ENCODE measurements around the gene SCT. TPM values are rescaled to one million over a fixed set of nuclear protein-coding genes. Genes with fewer than 3 reads are reported as not detected.

Gene SCT
- total and polyA plus RNA-seq, 2 of the 8 experiments (the other 6 are each of a cell fraction or from before 2014, with no cell fraction given): 1.7 to 2.0 TPM

GRCh38 chr11:673866-674265 lies 46.9 kb upstream of the SCT start:
- no peak for DNase-seq (ENCODE audit: low read depth in 1 of 2, low spot score in 2 of 2)
- no peaks in the 10 kb centered on the region; the same call in 1 of the 2 replicates for H3K79me1 ChIP-seq (ENCODE audit: low read depth, low read length)
- no peaks in the 10 kb centered on the region for H3K23me2 ChIP-seq (ENCODE audit: low read depth, low read length)
- no peaks in the 10 kb centered on the region for H3K4me1 ChIP-seq (replicated peaks in 1 of 4; ENCODE audit: control insufficient read depth in 3 of 4, insufficient read depth in 4 of 4, low read length in 3 of 4)
- no peaks in the 10 kb centered on the region for H3K79me2 ChIP-seq (ENCODE audit: control insufficient read depth in 1 of 2, insufficient read depth in 2 of 2, low read length in 2 of 2)
- H3K56ac ChIP-seq (replicated peaks; ENCODE audit: insufficient read length, low read depth, low read length): no peak overlapping the region
- CTCF ChIA-PET (ENCODE audit: partially characterized antibody): interaction anchor here (1.1 to 2.4 kb wide), 4 partner anchors 9 to 49 kb away, joined by 3 to 13 read pairs (median 8); no protein-coding TSS in a partner anchor
- H3K23ac ChIP-seq (ENCODE audit: insufficient read length): no peak overlapping the region
- H3K18ac ChIP-seq (ENCODE audit: extremely low read depth, low read length): no peak overlapping the region
- no peaks in the 10 kb centered on the region for H3K27me3 ChIP-seq (replicated peaks in 1 of 4; ENCODE audit: control insufficient read depth in 3 of 4, extremely low read depth in 1 of 4, insufficient read depth in 3 of 4, low read length in 3 of 4)
- no peak overlapping the region for H3K14ac ChIP-seq (ENCODE audit: insufficient read length)
- H3K4me2 ChIP-seq (ENCODE audit: insufficient read depth in 1 of 2, low read depth in 2 of 2, low read length in 2 of 2): no peak overlapping the region
- H2BK12ac ChIP-seq (ENCODE audit: low read depth, low read length): no peak overlapping the region
- no peak overlapping the region for H3K4ac ChIP-seq (replicated peaks; ENCODE audit: insufficient read length, low read depth, low read length)
- no peak overlapping the region for H2AK5ac ChIP-seq (ENCODE audit: low read depth, low read length)
- H4K8ac ChIP-seq (ENCODE audit: extremely low read depth, insufficient read depth, low read length): no peak overlapping the region
- H3K4me3 ChIP-seq (ENCODE audit: extremely low read depth in 1 of 4, insufficient read depth in 2 of 4, low read depth in 3 of 4, low read length in 4 of 4): no peak overlapping the region
- no peak overlapping the region for H2BK15ac ChIP-seq (ENCODE audit: low read length)
- POLR2A ChIA-PET (ENCODE audit: partially characterized antibody): interaction anchor here (1.1 to 1.7 kb wide), 3 partner anchors 12 to 79 kb away, joined by 3 to 5 read pairs (median 4); no protein-coding TSS in a partner anchor
- no peak overlapping the region for H4K5ac ChIP-seq (ENCODE audit: insufficient read length, low read depth, low read length)
- H2BK5ac ChIP-seq (ENCODE audit: low read depth, low read length): no peak overlapping the region
- H3K27ac ChIP-seq (ENCODE audit: low read depth, low read length): no peak overlapping the region
- peaks cover 6 to 31% (median 23%) of the 10 kb centered on the region in 4 experiments for H3K36me3 ChIP-seq (ENCODE audit: control insufficient read depth in 2 of 4, insufficient read depth in 4 of 4, low read length in 3 of 4)
- no peaks in the 10 kb centered on the region for H3K9me3 ChIP-seq (ENCODE audit: insufficient read depth in 2 of 2, low read depth in 1 of 2, low read length in 1 of 2)
- no peak for FAIRE-seq
- H3K9ac ChIP-seq (replicated peaks in 1 of 4; ENCODE audit: extremely low read depth in 1 of 4, low read depth in 3 of 4, low read length in 3 of 4): no peak overlapping the region
- H2BK120ac ChIP-seq (replicated peaks; ENCODE audit: low read depth, low read length): no peak overlapping the region
- peaks cover 0 to 2% of the 10 kb centered on the region in 2 experiments for H4K20me1 ChIP-seq (replicated peaks in 1 of 2; ENCODE audit: control insufficient read depth in 1 of 2, insufficient read depth in 2 of 2, low read length in 2 of 2)
- no peak overlapping the region for H2BK20ac ChIP-seq (ENCODE audit: low read length)
- WGBS, 2 experiments (ENCODE audit: extremely low coverage in 1 of 2, insufficient coverage in 1 of 2, insufficient read length in 1 of 2, insufficient replicate concordance in 2 of 2, low coverage in 1 of 2, low lambda C conversion rate in 2 of 2, missing lambda C conversion rate in 1 of 2): 98% methylated on average over 8 of the region's 8 CpGs; no CpG with 5 or more reads in 1 of the 2 experiments
- no peak overlapping the region for H4K91ac ChIP-seq (replicated peaks; ENCODE audit: insufficient read length, low read length)
- H2AFZ ChIP-seq (ENCODE audit: low read length): no peak overlapping the region
- no peak for TF ChIP-seq NANOG (IDR thresholded peaks at IDR 0.05; ENCODE audit: insufficient read depth, low read depth, low read length, poor library complexity, severe bottlenecking)
- TF ChIP-seq TAF1 (IDR thresholded peaks at IDR 0.05; ENCODE audit: low read depth, low read length): no peak
- no peak for TF ChIP-seq POLR2AphosphoS5 (IDR thresholded peaks at IDR 0.05; ENCODE audit: low read depth, low read length)
- TF ChIP-seq SIN3A (conservative IDR thresholded peaks at IDR 0.05 in 1 of 2, IDR thresholded peaks at IDR 0.05 in 1 of 2; ENCODE audit: low read depth in 1 of 2, low read length in 2 of 2): no peak
- no peak for TF ChIP-seq GTF2F1 (IDR thresholded peaks at IDR 0.05; ENCODE audit: borderline replicate concordance, low read depth, low read length)
- no peak for TF ChIP-seq ATF2 (IDR thresholded peaks at IDR 0.05; ENCODE audit: low read length)
- TF ChIP-seq MAFK (IDR thresholded peaks at IDR 0.05; ENCODE audit: low read depth, low read length): no peak
- no peak for TF ChIP-seq CHD2 (IDR thresholded peaks at IDR 0.05; ENCODE audit: low read length)
- no peak for TF ChIP-seq TEAD4 (IDR thresholded peaks at IDR 0.05; ENCODE audit: low read depth, low read length)
- TF ChIP-seq SIX5 (IDR thresholded peaks at IDR 0.05; ENCODE audit: low read depth, low read length): no peak
- TF ChIP-seq HDAC6 (IDR thresholded peaks at IDR 0.05; ENCODE audit: low read depth, low read length): no peak
- TF ChIP-seq CBX8 (IDR thresholded peaks at IDR 0.05; ENCODE audit: borderline replicate concordance, low read depth, low read length): no peak
- TF ChIP-seq CEBPB (IDR thresholded peaks at IDR 0.05; ENCODE audit: low read depth, low read length): no peak
